Frontal cortex (tissue), 4 donors: ENCODE results near the gene SBF1. TPM values are rescaled to one million over a fixed set of nuclear protein-coding genes. Genes with fewer than 3 reads are reported as not detected.

Experiments
- DNase-seq, 2 donors: peaks; one replicate each; pipeline ENCODE4 v3.0.0; 2012; ENCODE audit warnings: low spot score in 2 of 2
- FAIRE-seq: peaks from 2 replicates; lab custom pipeline; 2012; peaks lifted over from hg19 to GRCh38; lab: Jason Lieb, UNC
- total RNA-seq: library from RNA; depleted of rRNA; stranded (reverse); fragments of >200 nt; gene quantifications from one replicate; pipeline ENCODE4 v1.2.3, GENCODE V29; 2014
- donor health status: control.
- donor health status: control.
- donor health status: control.

Gene SBF1
- total RNA-seq, 1 donor from 2014 or later = 89.3 TPM

DNA sequence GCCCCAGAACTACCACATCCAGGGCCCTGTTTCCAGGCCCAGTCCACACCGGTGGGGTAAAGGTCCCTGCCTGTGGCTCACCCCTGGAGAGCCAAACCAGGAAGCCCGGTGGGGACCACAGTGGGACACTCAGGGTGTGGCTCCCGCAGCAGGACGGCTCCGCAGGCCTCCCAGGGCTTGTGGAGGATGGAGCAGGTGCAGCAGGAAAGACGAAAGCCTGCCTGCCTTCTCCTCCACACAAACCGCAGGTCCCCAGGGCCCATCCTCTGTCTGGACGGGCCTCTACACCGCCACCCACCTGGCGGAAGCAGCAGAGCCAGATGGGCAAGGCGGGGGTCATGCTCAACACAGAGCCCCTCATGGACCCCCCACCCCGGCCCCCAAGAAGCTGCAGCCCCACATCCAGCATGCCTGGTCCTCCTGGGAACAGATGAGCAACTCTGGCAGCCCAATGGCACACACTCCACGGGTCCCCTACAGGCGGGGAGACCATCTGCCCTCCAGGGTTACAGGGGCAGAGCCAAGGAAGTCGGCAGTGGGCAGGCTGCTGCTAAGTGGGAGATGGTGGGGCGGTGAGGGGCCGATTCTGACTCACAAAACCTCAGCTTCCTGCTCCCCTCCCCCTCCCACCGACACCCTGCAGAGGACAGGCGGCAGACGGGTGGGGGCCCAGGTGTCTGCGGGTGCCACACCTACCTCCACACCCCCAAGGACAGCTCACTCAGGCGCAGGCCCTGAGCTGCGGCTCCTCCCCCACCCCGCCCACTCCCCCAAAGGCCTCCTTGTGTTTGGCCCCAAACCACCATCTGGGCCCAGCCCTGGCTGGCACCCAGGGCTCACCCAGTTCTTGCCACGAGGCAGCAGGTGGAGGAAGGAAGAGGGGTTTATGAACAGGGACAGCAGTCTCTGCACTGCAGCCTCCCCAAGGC lies 5.2 kb downstream of the SBF1 start:
- no peak for FAIRE-seq

DNA sequence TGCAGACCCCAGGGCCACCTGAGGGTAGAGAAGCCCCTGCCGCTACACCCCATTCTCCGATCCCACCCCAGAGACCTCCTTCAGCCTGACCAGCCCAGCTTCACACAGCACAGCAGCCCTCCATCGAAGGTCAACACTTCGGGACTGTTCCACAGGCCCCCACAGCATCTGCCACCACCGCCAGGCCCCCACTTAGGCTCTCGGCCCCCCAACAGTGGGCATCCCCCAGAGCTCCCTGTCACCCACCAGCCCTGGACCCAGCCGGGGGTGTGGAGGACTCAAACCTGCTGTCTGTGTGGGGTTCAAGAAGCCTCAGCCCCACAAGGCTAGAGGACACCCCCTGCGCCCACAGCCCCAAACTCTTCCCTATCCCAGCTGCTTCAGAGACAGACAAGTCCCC lies 6.2 kb downstream of the SBF1 start:
- FAIRE-seq (no peak), DNase-seq (no peak)

More for the DNA sequence above, 5.2 kb downstream of the SBF1 start:
- DNase-seq = peak in 1 of 2 donors; percentile 60

- DNase-seq = no peak
- FAIRE-seq = no peak
These were observed 6.9 kb downstream of the SBF1 start for GRCh38 chr22:50467773-50468440.

- DNase-seq = no peak
- FAIRE-seq = no peak
These were observed 7.5 kb downstream of the SBF1 start for GRCh38 chr22:50467341-50467740.

DNA sequence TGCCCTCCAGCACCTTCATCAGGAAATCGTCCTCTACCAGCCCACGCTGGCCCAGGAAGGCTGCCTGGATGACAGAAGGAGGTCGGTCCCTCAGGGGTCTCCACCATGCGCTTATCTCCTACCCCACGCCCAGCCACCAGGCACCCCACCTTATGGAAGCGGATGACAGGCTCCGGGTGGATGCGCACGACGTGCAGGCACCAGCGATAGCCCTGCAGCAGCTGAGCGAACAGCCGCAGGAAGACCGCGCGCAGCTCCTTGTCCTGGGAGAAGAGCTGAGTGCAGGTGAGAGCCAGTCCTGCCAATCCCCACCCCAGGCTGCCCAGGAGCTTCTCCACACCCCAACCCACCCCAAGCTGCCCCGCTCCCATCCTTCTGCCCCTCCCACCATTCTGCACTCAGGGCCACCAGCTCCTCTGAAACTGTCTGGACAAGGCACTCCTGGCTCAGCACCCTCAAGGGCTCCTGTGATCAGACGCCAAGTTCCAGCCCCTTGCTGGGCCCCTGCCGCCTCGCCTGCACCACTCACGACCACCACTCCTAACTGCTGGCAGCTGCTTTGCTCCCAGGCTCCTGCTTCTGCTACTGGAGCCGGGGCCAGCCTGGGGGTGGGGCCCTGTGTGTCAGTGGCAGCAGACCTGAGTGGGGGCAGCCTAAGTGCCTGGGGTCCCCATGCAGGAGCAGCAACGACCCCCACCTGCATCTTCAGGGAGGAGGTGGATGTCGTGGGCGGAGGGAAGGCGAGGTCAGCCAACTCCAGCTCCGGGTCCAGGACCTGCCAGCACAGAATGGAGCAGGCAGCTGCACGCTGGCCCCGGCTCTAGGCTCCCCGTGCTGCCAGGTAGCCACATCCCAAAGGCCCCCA lies 9.5 kb downstream of the SBF1 start:
- FAIRE-seq = no peak
- DNase-seq = no peak

DNA sequence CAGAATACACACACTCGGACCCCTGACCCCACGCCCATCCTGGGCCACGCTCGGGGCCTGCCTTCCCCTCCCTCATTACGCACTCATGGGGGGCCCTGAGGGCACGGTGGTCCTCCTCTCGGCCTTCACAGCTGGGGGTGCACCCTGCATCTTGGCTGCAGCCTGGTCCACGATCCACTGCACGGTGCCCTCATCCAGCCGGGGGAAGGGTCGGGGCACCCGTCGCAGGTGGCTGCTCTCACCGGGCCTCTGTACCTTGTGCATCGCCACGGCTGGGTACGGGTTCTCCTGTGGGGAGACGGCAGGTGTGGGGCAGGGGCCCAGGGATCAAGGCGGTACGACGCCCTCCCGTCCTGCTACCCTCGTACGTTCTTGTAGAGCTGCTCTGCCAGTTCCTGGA lies 10.4 kb downstream of the SBF1 start:
- no peak for FAIRE-seq
- no peak for DNase-seq

DNA sequence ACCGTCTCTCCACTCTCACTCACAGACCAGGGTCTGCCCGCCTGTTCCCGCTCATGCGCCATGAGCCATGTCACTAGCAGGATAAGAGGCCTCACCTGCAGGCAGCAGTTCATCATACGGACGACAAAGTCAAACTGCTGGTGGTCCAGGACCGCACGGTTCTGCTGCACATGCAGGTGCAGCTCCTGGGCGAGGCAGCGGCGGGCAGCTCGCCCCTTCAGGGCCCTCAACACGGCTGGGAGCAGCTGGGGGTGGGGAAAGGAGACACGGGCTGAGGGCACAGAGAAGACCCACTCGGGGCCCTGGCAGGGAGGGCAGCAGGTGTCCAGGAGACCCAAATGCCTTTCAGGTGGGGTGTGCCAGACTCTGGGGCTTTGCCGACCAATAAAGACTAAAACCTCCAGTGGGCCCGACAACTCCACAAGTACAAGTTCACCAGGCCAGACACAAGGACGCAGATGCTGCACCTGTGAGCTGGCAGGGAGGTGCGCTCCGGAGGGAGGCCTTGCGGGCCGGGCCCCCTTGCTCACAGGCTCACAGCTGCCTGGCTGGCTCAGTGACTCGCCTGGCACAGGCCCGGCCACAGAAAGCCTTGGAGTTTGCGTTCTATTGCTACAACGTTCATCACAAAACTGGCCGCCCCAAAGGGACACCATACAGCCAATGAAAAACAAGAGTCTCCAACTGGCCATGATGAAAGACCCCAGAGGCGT lies 11.5 kb downstream of the SBF1 start:
- no peak for DNase-seq
- FAIRE-seq = no peak

DNA sequence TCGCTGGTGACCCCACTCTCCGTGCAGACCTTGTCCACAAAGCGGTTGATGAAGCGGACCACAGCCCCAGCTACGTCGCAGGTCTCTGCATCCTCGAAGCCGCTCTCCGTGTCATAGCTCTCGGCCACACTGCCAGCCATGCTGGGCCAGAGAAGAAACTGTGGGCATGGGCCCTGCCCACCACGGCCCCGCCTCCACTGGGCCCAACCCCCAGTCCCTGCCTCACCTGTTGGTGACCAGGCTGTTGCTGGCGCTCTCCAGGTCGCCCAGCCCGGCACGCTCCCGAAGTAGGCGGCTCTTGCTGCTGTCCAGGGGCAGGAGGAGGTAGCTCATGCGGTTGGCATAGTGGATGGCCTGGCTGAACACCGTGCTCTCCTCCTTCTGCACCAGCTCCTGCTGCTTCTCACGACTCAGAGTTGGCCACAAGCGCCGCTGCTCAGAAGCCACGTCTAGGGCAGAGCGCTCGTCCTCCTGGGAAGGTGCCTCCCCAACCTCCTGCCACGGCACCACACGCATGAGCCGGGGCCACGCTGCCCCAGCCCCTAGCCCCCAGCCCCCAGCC lies 12.8 kb downstream of the SBF1 start:
- FAIRE-seq (no peak), DNase-seq (no peak)

DNA sequence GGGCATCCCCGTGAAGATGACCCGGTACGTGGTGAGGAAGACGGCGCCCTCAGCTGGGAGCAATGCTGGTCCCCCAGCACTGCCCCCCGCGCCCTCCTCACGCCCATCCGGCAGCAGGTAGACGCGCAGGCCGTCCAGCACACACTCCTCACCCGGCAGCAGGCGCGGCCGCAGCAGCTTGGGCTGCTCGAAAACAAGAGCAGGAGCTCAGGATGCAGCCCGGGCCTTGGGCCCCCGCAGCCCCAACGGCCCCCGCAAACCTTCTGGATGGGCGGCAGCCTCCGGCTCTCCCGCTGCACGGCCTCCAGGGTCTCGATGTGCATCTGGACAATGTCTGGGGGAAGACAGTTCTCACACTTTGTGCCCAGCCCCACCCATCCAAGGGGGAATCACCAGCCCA lies 13.3 kb downstream of the SBF1 start:
- DNase-seq = no peak
- FAIRE-seq = no peak

- no peak for DNase-seq
- no peak for FAIRE-seq
These were observed 13.9 kb downstream of the SBF1 start for GRCh38 chr22:50460938-50461337.

DNA sequence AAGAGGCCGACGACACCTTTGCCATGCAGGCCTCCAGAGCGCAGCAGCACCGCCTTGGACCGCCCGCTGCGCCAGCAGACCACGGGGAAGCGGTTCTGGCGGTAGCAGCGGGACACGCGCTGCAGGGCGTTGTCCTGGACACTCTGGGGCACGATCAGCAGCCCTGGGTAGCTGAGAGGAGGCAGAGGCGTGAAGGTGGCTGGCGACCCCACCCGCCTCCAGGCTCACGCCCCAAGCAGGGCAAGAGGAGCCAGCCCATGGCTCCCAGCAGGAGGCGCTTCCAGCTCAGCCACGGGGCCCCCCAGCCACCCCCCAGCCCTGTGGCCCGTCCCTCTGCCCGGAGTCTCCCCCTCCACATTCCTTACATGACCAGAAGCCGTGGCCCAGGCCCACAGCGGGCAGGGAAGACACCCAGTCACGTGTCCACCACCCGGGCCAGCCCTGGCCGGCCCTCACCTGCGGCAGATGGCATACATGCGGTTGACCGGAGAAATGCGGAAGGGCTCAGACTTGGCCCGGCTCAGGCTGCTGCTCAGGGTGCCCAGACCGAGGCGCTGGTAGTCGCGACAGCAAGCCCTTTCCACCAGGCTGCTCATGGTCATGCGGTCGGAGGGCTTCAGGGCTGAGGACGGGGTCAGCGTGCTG lies 15.2 kb downstream of the SBF1 start:
- no peak for DNase-seq
- no peak for FAIRE-seq

DNA sequence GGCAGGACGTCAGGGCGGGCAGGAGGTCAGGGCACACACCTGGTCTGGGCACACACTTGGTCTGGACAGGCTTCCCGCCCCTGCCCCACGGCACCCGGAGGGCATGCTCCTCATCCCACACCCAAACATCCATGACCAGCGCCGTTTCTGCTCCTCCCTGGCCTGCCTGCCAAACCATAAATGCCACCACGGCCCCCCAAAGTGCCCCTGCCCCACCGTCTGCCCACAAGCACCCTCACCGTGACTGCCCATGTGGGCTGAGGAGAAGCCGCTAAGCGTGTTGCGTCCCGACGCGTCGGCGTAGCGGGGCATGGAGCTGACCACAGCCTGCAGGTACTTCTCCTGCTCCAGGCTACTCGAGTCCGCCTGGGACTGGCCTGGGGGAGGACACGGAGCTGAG lies 15.8 kb downstream of the SBF1 start:
- DNase-seq (no peak), FAIRE-seq (no peak)

DNA sequence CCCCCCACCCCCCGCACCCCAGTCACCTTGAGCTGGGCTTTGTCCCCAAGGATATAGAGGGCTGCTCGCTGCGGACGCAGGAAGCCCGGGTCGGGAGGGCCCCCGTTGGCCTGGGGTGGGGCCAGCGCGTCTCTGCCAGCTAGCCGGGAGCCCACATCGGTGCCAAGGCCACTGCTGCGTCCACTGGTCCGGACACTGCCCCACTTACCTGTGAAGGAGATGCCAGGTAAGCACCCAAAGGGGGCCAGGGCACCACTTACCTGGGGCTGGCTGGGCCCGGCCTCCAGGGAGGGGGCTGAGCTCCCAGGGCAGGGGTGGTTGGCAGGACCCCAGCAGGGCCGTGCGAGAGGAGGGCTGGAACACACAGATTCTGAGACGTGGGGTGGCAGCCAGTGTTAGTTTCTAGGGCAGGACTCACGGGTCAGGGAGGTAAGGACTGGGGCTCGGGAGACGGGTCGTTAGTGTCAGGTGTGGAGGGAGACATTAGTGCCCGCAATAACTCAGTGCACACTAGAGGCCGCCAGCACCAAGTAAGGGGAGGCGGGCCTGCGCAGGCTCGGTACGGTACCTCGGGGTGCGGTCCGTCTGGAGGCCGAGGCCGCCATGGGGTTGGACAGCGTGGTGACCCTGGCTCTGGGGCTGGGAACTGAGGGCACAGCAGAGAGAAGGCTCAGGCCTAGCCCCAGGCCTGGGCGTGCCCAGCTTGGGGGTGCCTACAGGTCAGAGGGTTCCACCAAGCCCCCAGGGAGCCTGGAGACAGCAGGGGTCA lies 18.2 kb downstream of the SBF1 start:
- FAIRE-seq = no peak
- DNase-seq = no peak

GRCh38 chr22:50456026-50456425 lies 18.8 kb downstream of the SBF1 start:
- FAIRE-seq (no peak), DNase-seq (no peak)

DNA sequence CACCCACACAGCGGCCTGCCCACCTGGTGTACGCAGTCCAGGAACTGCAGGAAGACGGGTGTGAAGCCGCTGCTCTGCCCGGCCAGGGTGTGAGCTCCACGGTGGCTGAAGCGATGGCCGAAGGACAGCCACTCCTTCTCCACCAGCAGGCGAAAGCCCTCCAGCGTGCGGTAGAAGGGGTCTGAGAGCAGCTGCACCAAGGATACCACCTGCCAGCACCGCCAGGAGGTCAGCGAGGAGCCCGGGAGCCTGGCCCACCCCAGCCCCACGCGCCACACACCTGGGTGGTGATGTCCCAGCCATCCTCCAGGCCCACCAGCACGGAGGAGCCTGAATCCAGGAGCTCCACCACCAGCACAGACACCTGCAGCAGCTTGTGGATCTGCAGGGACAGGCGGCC lies 19.6 kb downstream of the SBF1 start:
- DNase-seq = no peak
- no peak for FAIRE-seq

DNA sequence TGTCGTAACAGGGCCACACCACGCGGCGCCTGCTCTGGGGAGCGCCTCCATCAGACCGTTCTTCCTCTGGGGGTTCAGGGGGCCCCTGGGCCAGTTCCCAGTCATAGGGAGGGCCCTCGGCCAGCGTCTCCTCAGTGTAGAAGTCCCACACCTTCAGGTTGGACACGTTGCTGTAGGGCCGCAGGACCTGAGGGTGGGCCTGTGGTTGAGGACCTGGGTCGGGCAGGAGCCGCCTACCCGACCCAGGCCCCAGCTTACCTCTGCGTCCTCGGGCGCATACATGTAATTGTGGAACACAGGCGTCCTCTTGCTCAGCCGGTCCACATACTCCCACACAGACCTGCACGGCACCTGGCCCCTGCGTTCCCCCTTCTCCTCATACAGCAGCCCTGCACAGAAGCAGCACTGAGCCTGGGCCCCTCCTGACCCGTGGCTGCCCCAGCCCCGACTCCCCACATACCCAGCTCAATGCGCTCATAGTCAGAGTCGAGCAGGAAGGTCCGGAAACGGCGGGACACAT lies 20.2 kb downstream of the SBF1 start:
- DNase-seq = no peak
- no peak for FAIRE-seq

DNA sequence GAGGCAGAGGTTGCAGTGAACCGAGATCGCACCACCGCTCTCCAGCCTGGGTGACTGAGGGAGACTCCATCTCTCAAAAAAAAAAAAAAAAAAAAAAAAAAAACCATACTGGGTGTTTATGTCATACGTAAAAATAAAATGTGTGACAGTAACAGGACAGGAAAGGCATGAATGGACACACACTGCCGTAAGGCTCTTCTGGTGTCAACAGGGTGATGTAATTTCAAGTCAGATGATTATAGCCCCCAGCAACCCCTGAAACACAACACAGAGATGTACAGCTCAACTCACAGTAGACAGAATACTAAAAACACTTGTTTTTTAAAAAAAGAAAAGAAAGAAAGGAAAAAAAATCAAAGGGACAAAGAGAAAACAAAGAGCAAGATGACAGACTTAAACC lies 22.2 kb downstream of the SBF1 start:
- FAIRE-seq = no peak

More for the DNA sequence above, 22.2 kb downstream of the SBF1 start:
- DNase-seq = no peak
